Measurements from ENCODE around the gene SSC4D.
"Not testable (repeated sequence)": the region's sequence is repeated elsewhere in the genome, so short reads cannot be mapped to it uniquely, and the experiment has no call there.

Gene SSC4D

GRCh38 chr7:76387789-76388188 lies 21.7 kb downstream of the SSC4D start:
- in situ Hi-C loops (cut with HindIII; ENCODE audit: low sequenced_read_pairs) = not testable (repeated sequence)

GRCh38 chr7:76386691-76387260 lies 22.7 kb downstream of the SSC4D start:
- in situ Hi-C loops (cut with HindIII; ENCODE audit: low sequenced_read_pairs) = no loop called here

GRCh38 chr7:76383089-76383944 lies 26.2 kb downstream of the SSC4D start:
- in situ Hi-C loops (cut with HindIII; ENCODE audit: low sequenced_read_pairs) = no loop called here

GRCh38 chr7:76381814-76382213 lies 27.7 kb downstream of the SSC4D start:
- in situ Hi-C loops (cut with HindIII; ENCODE audit: low sequenced_read_pairs) = no loop called here

- in situ Hi-C loops (cut with HindIII; ENCODE audit: low sequenced_read_pairs) = no loop called here
These were observed 28.9 kb downstream of the SSC4D start for GRCh38 chr7:76380623-76380966.

- in situ Hi-C loops (cut with HindIII; ENCODE audit: low sequenced_read_pairs) = no loop called here
These were observed 32.1 kb downstream of the SSC4D start for GRCh38 chr7:76377186-76377918.

- in situ Hi-C loops (cut with HindIII; ENCODE audit: low sequenced_read_pairs) = no loop called here
These were observed 34.2 kb downstream of the SSC4D start for GRCh38 chr7:76375251-76375650.

GRCh38 chr7:76372984-76373833 lies 36.3 kb downstream of the SSC4D start:
- in situ Hi-C loops (cut with HindIII; ENCODE audit: low sequenced_read_pairs) = no loop called here

GRCh38 chr7:76371396-76371795 lies 38.1 kb downstream of the SSC4D start:
- in situ Hi-C loops (cut with HindIII; ENCODE audit: low sequenced_read_pairs) = no loop called here

GRCh38 chr7:76369018-76369417 lies 40.5 kb downstream of the SSC4D start:
- in situ Hi-C loops (cut with HindIII; ENCODE audit: low sequenced_read_pairs) = no loop called here

- in situ Hi-C loops (cut with HindIII; ENCODE audit: low sequenced_read_pairs) = no loop called here
These were observed 41.3 kb downstream of the SSC4D start for GRCh38 chr7:76368190-76368589.

GRCh38 chr7:76364198-76364584 lies 45.3 kb downstream of the SSC4D start:
- in situ Hi-C loops (cut with HindIII; ENCODE audit: low sequenced_read_pairs) = no loop called here

GRCh38 chr7:76363754-76364153 lies 45.7 kb downstream of the SSC4D start:
- in situ Hi-C loops (cut with HindIII; ENCODE audit: low sequenced_read_pairs) = not testable (repeated sequence)

- in situ Hi-C loops (cut with HindIII; ENCODE audit: low sequenced_read_pairs) = no loop called here
These were observed 49.4 kb downstream of the SSC4D start for GRCh38 chr7:76359978-76360638.

- in situ Hi-C loops (cut with HindIII; ENCODE audit: low sequenced_read_pairs) = no loop called here
These were observed 50.2 kb downstream of the SSC4D start for GRCh38 chr7:76359111-76359977.

GRCh38 chr7:76358481-76359110 lies 50.9 kb downstream of the SSC4D start, which contains the start of gene YWHAG:
TSS of gene YWHAG (minus strand) at chr7:76358991. CDS start at chr7:76358808, 183 bp downstream.
- in situ Hi-C loops (cut with HindIII; ENCODE audit: low sequenced_read_pairs) = no loop called here

- in situ Hi-C loops (cut with HindIII; ENCODE audit: low sequenced_read_pairs) = no loop called here
These were observed 51.5 kb downstream of the SSC4D start for GRCh38 chr7:76358011-76358480.

- in situ Hi-C loops (cut with HindIII; ENCODE audit: low sequenced_read_pairs) = no loop called here
These were observed 52.0 kb downstream of the SSC4D start for GRCh38 chr7:76357475-76358010.

- in situ Hi-C loops (cut with HindIII; ENCODE audit: low sequenced_read_pairs) = no loop called here
These were observed 52.7 kb downstream of the SSC4D start for GRCh38 chr7:76356823-76357222.
